HepG2 (cell line): Measurements from ENCODE around the gene VCAN. TPM values are rescaled to one million over a fixed set of nuclear protein-coding genes. Genes with fewer than 3 reads are reported as not detected.

Experiments used
- ATAC-seq: fragments of 200-7000 bp; cut with Tn5 transposase; 3 replicates; pipeline ENCODE4 v1.9.1; 2020; ENCODE audit warnings: mild to moderate bottlenecking, moderate library complexity
- BruUV-seq: library from RNA; stranded (reverse); fragments of 400-500 nt; replicated peaks from 2 replicates; lab custom pipeline; 2021; lab: Mats Ljungman, UMichigan
- CTCF ChIA-PET: fragments of 300-600 bp; formaldehyde crosslinking; extraction: SDS; loops from one replicate; lab custom pipeline; 2021; ENCODE audit warnings: low total read pairs, inconsistent platforms, low intra/inter-chr PET ratio; lab: Yijun Ruan, JAX
- POLR2A ChIA-PET: fragments of 350-600 bp; sonication (Branson Sonifier 250); formaldehyde crosslinking; loops from one replicate; lab custom pipeline; 2020; ENCODE audit warnings: antibody characterized with exemption, inconsistent platforms; lab: Yijun Ruan, JAX
- DNase-seq: peaks from one replicate; pipeline ENCODE4 v3.0.0-alpha.2; 2015; ENCODE audit warnings: low spot score
- FAIRE-seq: peaks from 3 replicates; lab custom pipeline; 2011; peaks lifted over from hg19 to GRCh38; lab: Jason Lieb, UNC
- H2AFZ ChIP-seq: one replicate; pipeline ENCODE4 v1.6.1; 2011; ENCODE audit warnings: low read length, inconsistent platforms
- H3K27ac ChIP-seq: fragments of 300-600 bp; 3 replicates; pipeline ENCODE4 v1.8.0; 2011; ENCODE audit warnings: mixed run types, mild to moderate bottlenecking, mixed read lengths, low read length, inconsistent platforms; ENCODE audit not compliant: insufficient read depth; ENCODE audit errors: extremely low read length
- H3K27me3 ChIP-seq, 2 experiments: fragments of 200-600 bp in 1 of 2; 2 replicates in 1 of 2; 3 replicates in 1 of 2; pipeline versions ENCODE4 v1.6.0 to v1.8.0; 2011; ENCODE audit warnings: low read length in 2 of 2, mild to moderate bottlenecking in 2 of 2, moderate library complexity in 2 of 2, inconsistent platforms in 1 of 2; ENCODE audit not compliant: insufficient read depth in 2 of 2, control insufficient read depth in 1 of 2
- H3K36me3 ChIP-seq, 2 experiments: fragments of 200-600 bp in 1 of 2; replicated peaks in 1 of 2; 2 replicates in 1 of 2; 3 replicates in 1 of 2; pipeline versions ENCODE4 v1.5.1 to v1.8.0; 2011; ENCODE audit warnings: low read length in 2 of 2, inconsistent platforms in 1 of 2; ENCODE audit not compliant: insufficient read depth in 2 of 2, control insufficient read depth in 1 of 2
- H3K4me1 ChIP-seq: 2 replicates; pipeline ENCODE4 v1.5.1; 2012; ENCODE audit warnings: low read length, inconsistent platforms; ENCODE audit not compliant: insufficient read depth
- H3K4me2 ChIP-seq: 2 replicates; pipeline ENCODE4 v1.6.0; 2011; ENCODE audit warnings: low read depth, low read length, inconsistent platforms
- H3K4me3 ChIP-seq, 3 experiments: fragments of 200-600 bp in 1 of 3; sonication (generic), shearing (Covaris generic) in 1 of 3; replicated peaks in 1 of 3; 2 replicates each; pipeline ENCODE4 v1.5.1; 2011 to 2016; ENCODE audit warnings: low read length in 3 of 3, inconsistent platforms in 2 of 3, low read depth in 2 of 3, mild to moderate bottlenecking in 2 of 3, control low read depth in 1 of 3, mixed read lengths in 1 of 3; ENCODE audit not compliant: insufficient read depth in 1 of 3
- H3K79me2 ChIP-seq: one replicate; pipeline ENCODE4 v1.6.1; 2011; ENCODE audit warnings: low read length, inconsistent platforms; ENCODE audit not compliant: insufficient read depth
- H3K9ac ChIP-seq: 2 replicates; pipeline ENCODE4 v1.6.0; 2011; ENCODE audit warnings: mild to moderate bottlenecking, low read depth, low read length, inconsistent platforms; ENCODE audit not compliant: insufficient read depth
- H3K9me3 ChIP-seq: 2 replicates; pipeline ENCODE4 v1.5.1; 2012; ENCODE audit warnings: mild to moderate bottlenecking, low read length
- H4K20me1 ChIP-seq: 2 replicates; pipeline ENCODE4 v1.6.0; 2011; ENCODE audit warnings: inconsistent platforms, mild to moderate bottlenecking, low read length, moderate library complexity; ENCODE audit not compliant: insufficient read depth
- AGO1 ChIP-seq: fragments of 200-400 bp; formaldehyde crosslinking; IDR thresholded peaks from 2 replicates; pipeline ENCODE4 v1.6.1; 2017; ENCODE audit warnings: mild to moderate bottlenecking, low read depth, low read length, moderate library complexity; ENCODE audit not compliant: poor library complexity, severe bottlenecking
- PAX8 ChIP-seq: sonication (generic); formaldehyde crosslinking; IDR thresholded peaks from 2 replicates; pipeline ENCODE4 v1.8.0; 2022; ENCODE audit warnings: mild to moderate bottlenecking, missing genetic modification reagents, borderline replicate concordance
- SMC3 ChIP-seq: IDR thresholded peaks from 2 replicates; pipeline ENCODE4 v1.6.1; 2011; ENCODE audit warnings: low read length, improper control_type of control experiment
- STAG1 ChIP-seq: sonication (generic); formaldehyde crosslinking; IDR thresholded peaks from 2 replicates; pipeline ENCODE4 v1.4.0; 2020; ENCODE audit warnings: missing genetic modification reagents
- WGBS: methylation state at CpG from one replicate; pipeline ENCODE4 v1.1.6; 2017; ENCODE audit warnings: low lambda C conversion rate; 5-methylcytosine and 5-hydroxymethylcytosine counted together
- in situ Hi-C: cut with HindIII; loops from 2 replicates; pipeline ENCODE4 v1.10.0; 2017; ENCODE audit warnings: low pct_unique_long_range_greater_than_20kb; ENCODE audit not compliant: extremely low pct_ligation_motif_present
- intact Hi-C: fragments of 100-400 bp; cut with micrococcal nuclease; formaldehyde crosslinking; loops from one replicate; pipeline ENCODE4 v1.10.0; 2022; ENCODE audit not compliant: unreplicated experiment
- polyA plus RNA-seq, 8 experiments: library from polyadenylated mRNA; depleted of rRNA in 3 of 8; stranded (reverse) in 7 of 8; unstranded in 1 of 8; fragments of >200 nt; fragmentation: Illumina TruSeq in 4 of 8; extraction: Trizol in 4 of 8; gene quantifications; 2 replicates each; pipeline versions ENCODE4 v1.2.1 to v1.2.3, GENCODE V29; 2011 to 2016; ENCODE audit warnings: low read depth in 4 of 8, missing spikeins in 1 of 8, mixed read lengths in 1 of 8; ENCODE audit not compliant: insufficient read depth in 1 of 8
- total RNA-seq, 5 experiments: library from RNA; depleted of rRNA; stranded (reverse); fragments of >200 nt; fragmentation: Illumina TruSeq; extraction: Trizol; gene quantifications; 2 replicates each; pipeline ENCODE4 v1.2.3, GENCODE V29; 2016; ENCODE audit warnings: low read depth in 1 of 5
- TF ChIP-seq, protein P1 (sequence below): sonication (generic); formaldehyde crosslinking; IDR thresholded peaks from 2 replicates; pipeline ENCODE4 v1.4.0; 2020; ENCODE audit warnings: missing genetic modification reagents
- TF ChIP-seq, protein P2 (sequence below): sonication (generic); formaldehyde crosslinking; IDR thresholded peaks from 2 replicates; pipeline ENCODE4 v1.5.0; 2020; ENCODE audit warnings: mild to moderate bottlenecking, missing genetic modification reagents, moderate library complexity

Gene VCAN
- total and polyA plus RNA-seq, 2 of the 13 experiments (the other 11 are each of a cell fraction or from before 2014, with no cell fraction given): 1.2 to 3.5 TPM

DNA sequence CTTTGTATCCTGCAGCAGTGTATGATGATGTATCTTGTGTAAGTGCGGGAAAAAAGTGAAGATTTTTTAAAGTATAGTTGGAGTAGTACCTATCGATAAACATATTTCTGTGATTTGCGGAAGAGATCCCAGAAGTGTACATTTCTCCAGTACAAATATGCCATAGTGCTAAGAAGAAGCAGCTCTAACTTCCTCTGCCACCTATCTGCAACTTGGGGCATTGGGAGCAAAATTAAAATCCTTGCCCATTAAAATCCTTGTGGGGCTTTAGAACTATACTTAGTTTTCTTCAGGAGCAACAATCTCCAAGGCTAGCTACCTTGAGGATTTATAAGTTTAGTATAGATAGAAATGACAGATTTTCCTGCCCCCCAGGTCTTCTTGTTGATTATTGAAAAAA lies 123.7 kb downstream of the VCAN start:
- ChIA-PET CTCF (no interaction called here), POLR2A (no interaction called here)
- no peak for DNase-seq
- Histone ChIP-seq H3K27ac (no peak overlapping the region), H2AFZ (no peak overlapping the region), H3K4me2 (no peak overlapping the region), H3K9ac (no peak overlapping the region), H3K27me3 (peaks cover 0 to 5% of the 10 kb centered on the region in 2 experiments; a peak in 2 of 5 replicates), H3K4me3 (no peak overlapping the region), H3K4me1 (no peaks in the 10 kb centered on the region), H3K9me3 (no peaks in the 10 kb centered on the region), H4K20me1 (no peaks in the 10 kb centered on the region), H3K36me3 (no peaks in the 10 kb centered on the region), H3K79me2 (no peaks in the 10 kb centered on the region)
- no peak for ATAC-seq
- no peak for FAIRE-seq
- 36% methylated on average over 3 of the region's 3 CpGs for WGBS
- intact Hi-C loops: loop anchor here (1.0 kb wide), 1 partner anchor 47 kb away; no protein-coding TSS in a partner anchor
- TF ChIP-seq AGO1: no peak
- in situ Hi-C loops: no loop called here
- no TSS peak for BruUV-seq

DNA sequence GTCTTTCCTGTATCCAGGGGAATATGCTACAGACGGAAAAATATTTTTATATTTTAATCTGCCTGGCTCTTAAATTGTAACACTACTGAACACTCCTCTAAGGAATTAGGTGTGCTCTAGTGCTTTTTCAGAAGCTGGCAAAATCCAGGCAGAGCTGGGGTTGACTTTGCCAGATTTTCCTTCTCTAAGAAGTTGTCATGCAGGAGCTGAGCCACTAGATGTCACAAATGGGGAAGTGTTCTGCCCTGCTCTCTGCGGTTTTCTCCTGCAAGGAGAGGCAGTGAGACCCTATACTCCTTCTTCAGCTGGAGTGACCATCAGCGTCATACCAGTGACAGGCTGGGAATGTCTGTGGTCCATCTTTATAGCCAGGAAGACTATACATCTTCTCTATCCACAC lies 136.6 kb downstream of the VCAN start:
- CTCF ChIA-PET: no interaction called here
- no peak overlapping the region for H2AFZ ChIP-seq
- H3K79me2 ChIP-seq: no peaks in the 10 kb centered on the region
- H3K4me3 ChIP-seq: no peak overlapping the region
- intact Hi-C loops (no loop called here), in situ Hi-C loops (no loop called here)
- FAIRE-seq (peak; percentile 76), DNase-seq (peak; percentile 15), ATAC-seq (peak; percentile 88)
- H3K27me3 ChIP-seq: no peaks in the 10 kb centered on the region
- no peak overlapping the region for H3K4me2 ChIP-seq
- no TSS peak for BruUV-seq
- H3K9me3 ChIP-seq: peaks cover 9% of the 10 kb centered on the region; the same call in 1 of the 2 replicates
- H3K9ac ChIP-seq: no peak overlapping the region
- WGBS: 0% methylated on average over 3 of the region's 3 CpGs
- H3K4me1 ChIP-seq: no peaks in the 10 kb centered on the region
- TF ChIP-seq PAX8 (CRISPR knock-in tag) (no peak), SMC3 (peak; percentile 19; the same call in 1 of the 2 replicates), STAG1 (peak; percentile 26)
- TF ChIP-seq, protein P1, sequence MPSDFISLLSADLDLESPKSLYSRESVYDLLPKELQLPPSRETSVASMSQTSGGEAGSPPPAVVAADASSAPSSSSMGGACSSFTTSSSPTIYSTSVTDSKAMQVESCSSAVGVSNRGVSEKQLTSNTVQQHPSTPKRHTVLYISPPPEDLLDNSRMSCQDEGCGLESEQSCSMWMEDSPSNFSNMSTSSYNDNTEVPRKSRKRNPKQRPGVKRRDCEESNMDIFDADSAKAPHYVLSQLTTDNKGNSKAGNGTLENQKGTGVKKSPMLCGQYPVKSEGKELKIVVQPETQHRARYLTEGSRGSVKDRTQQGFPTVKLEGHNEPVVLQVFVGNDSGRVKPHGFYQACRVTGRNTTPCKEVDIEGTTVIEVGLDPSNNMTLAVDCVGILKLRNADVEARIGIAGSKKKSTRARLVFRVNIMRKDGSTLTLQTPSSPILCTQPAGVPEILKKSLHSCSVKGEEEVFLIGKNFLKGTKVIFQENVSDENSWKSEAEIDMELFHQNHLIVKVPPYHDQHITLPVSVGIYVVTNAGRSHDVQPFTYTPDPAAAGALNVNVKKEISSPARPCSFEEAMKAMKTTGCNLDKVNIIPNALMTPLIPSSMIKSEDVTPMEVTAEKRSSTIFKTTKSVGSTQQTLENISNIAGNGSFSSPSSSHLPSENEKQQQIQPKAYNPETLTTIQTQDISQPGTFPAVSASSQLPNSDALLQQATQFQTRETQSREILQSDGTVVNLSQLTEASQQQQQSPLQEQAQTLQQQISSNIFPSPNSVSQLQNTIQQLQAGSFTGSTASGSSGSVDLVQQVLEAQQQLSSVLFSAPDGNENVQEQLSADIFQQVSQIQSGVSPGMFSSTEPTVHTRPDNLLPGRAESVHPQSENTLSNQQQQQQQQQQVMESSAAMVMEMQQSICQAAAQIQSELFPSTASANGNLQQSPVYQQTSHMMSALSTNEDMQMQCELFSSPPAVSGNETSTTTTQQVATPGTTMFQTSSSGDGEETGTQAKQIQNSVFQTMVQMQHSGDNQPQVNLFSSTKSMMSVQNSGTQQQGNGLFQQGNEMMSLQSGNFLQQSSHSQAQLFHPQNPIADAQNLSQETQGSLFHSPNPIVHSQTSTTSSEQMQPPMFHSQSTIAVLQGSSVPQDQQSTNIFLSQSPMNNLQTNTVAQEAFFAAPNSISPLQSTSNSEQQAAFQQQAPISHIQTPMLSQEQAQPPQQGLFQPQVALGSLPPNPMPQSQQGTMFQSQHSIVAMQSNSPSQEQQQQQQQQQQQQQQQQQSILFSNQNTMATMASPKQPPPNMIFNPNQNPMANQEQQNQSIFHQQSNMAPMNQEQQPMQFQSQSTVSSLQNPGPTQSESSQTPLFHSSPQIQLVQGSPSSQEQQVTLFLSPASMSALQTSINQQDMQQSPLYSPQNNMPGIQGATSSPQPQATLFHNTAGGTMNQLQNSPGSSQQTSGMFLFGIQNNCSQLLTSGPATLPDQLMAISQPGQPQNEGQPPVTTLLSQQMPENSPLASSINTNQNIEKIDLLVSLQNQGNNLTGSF (CRISPR knock-in tag): no peak
- TF ChIP-seq, protein P2, sequence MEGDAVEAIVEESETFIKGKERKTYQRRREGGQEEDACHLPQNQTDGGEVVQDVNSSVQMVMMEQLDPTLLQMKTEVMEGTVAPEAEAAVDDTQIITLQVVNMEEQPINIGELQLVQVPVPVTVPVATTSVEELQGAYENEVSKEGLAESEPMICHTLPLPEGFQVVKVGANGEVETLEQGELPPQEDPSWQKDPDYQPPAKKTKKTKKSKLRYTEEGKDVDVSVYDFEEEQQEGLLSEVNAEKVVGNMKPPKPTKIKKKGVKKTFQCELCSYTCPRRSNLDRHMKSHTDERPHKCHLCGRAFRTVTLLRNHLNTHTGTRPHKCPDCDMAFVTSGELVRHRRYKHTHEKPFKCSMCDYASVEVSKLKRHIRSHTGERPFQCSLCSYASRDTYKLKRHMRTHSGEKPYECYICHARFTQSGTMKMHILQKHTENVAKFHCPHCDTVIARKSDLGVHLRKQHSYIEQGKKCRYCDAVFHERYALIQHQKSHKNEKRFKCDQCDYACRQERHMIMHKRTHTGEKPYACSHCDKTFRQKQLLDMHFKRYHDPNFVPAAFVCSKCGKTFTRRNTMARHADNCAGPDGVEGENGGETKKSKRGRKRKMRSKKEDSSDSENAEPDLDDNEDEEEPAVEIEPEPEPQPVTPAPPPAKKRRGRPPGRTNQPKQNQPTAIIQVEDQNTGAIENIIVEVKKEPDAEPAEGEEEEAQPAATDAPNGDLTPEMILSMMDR (CRISPR knock-in tag): peak; percentile 48
- no peaks in the 10 kb centered on the region for H4K20me1 ChIP-seq
- no peaks in the 10 kb centered on the region for H3K36me3 ChIP-seq
- H3K27ac ChIP-seq: no peak overlapping the region
- POLR2A ChIA-PET: no interaction called here
